GM12865 (cell line): ENCODE results near the gene IMP3.

Experiments used
- DNase-seq: peaks from one replicate; pipeline ENCODE4 v3.0.0; 2010; ENCODE audit warnings: low read depth
- H3K4me3 ChIP-seq: 2 replicates; pipeline ENCODE4 v1.5.1; 2011; ENCODE audit warnings: mild to moderate bottlenecking, low read depth, low read length, control low read depth
- TF ChIP-seq, protein P1 (sequence below): IDR thresholded peaks from 2 replicates; pipeline ENCODE4 v1.5.1; 2011; ENCODE audit warnings: low read length, control low read depth, low read depth, inconsistent platforms; ENCODE audit not compliant: insufficient read depth; ENCODE audit errors: missing control alignments

The IMP3 gene

DNA sequence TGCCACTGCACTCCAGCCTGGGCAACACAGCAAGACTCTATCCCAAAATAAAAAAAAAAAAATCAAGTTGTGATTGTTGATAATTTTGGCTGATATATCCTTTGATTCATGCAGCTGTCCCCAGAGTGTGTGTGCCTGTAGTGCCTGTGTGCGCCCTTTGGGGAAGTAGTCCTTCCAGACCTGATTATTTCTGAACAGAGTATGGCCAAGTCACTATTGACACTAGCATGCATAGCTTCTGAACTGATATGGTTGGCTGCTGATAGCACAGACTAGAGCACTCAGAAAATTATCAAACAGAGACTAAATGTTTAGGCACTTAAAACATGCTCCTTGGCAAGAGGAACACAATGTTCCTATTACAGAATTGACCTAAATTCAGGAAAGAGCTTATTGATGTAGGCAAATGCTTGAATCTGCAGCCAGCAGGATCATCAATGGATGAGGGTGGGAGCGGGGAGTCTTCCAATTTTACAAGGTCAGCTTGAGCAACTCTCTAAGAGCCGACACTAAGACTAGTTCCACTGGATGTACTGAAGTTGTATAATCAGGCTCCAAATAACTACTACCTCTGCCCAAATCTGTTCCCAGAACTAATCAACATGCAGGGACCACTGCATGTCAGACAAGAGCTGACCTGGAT lies 43.2 kb downstream of the IMP3 start:
- H3K4me3 ChIP-seq = no peak overlapping the region
- TF ChIP-seq, protein P1, sequence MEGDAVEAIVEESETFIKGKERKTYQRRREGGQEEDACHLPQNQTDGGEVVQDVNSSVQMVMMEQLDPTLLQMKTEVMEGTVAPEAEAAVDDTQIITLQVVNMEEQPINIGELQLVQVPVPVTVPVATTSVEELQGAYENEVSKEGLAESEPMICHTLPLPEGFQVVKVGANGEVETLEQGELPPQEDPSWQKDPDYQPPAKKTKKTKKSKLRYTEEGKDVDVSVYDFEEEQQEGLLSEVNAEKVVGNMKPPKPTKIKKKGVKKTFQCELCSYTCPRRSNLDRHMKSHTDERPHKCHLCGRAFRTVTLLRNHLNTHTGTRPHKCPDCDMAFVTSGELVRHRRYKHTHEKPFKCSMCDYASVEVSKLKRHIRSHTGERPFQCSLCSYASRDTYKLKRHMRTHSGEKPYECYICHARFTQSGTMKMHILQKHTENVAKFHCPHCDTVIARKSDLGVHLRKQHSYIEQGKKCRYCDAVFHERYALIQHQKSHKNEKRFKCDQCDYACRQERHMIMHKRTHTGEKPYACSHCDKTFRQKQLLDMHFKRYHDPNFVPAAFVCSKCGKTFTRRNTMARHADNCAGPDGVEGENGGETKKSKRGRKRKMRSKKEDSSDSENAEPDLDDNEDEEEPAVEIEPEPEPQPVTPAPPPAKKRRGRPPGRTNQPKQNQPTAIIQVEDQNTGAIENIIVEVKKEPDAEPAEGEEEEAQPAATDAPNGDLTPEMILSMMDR = no peak
- DNase-seq = no peak

DNA sequence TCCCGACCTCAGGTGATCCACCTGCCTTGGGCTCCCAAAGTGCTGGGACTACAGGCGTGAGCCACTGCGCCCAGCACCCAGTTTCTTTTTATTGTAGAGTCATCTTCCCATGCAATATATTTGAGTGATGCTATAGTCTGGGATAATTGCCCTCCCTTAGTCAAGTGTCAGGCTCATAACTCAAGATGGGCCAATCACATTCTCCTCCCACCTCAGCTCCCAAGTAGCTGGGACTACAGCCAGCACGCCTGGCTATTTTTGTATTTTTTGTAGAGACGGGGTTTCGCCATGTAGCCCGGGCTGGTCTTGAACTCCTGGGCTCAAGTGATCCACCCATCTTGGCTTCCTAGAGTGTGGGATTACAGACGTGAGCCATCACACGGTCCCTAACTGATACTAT lies 45.7 kb downstream of the IMP3 start:
- no peak for DNase-seq
- H3K4me3 ChIP-seq = no peak overlapping the region
- TF ChIP-seq, protein P1 = no peak

DNA sequence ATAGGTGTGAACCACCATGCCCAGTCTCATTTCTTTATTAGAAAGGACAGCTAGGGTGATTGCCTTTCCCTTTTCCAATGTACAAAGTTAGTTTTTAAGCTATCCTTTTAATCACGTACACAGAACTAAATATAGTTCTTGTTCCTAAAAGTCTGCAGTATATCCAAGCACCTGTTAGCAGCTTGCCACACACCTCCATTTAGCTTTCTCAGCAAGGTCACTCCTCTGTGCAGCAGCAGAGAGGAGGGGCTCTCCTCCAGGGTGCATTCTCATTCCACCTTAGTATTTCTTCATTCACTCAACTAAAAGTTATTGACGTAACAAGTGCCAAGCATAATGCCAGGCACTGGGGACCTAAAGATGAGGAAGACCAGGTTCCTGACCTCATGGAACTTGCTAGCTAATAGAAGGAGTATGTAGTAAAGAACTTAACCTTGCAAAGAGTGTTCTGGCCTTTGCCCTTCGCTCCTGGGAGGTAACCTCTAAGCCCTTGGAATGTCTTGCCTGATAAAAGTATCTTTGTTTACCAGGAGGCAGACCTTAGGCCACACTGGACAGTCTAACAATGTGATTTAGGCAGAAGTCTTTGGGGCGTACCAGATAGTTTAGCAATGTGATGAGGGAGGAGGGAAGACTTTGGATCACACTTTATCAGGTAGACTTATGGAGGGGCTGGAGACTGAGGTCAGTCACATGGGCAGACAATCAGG lies 48.2 kb downstream of the IMP3 start:
- no peak for DNase-seq
- no peak overlapping the region for H3K4me3 ChIP-seq
- TF ChIP-seq, protein P1 = no peak

DNA sequence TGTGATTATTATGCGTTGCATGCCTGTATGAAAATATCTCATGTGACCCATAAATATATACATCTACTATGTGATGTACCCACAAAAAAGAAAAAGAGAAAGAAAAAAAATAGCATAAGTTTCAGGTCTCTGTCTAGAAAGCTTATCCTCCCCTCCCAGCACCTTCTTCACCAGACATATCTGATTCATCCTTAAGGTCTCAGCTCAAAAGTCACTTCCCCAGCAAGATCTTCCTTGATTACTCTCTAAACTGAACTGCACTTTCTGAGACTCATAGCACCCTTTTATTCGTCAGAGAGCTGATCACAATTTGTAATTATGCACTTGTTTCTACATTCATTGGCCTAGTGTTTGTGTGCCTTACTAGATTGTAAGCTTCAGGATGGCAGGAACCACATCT lies 49.8 kb downstream of the IMP3 start:
- TF ChIP-seq, protein P1 = no peak
- no peak for DNase-seq
- no peak overlapping the region for H3K4me3 ChIP-seq
